ENCODE measurements around the gene PLCH1. TPM values are rescaled to one million over a fixed set of nuclear protein-coding genes. Genes with fewer than 3 reads are reported as not detected.

Gene PLCH1
- total and polyA plus RNA-seq, 2 of the 13 experiments (the other 11 are each of a cell fraction or from before 2014, with no cell fraction given), result 2.0 to 3.0 TPM

DNA sequence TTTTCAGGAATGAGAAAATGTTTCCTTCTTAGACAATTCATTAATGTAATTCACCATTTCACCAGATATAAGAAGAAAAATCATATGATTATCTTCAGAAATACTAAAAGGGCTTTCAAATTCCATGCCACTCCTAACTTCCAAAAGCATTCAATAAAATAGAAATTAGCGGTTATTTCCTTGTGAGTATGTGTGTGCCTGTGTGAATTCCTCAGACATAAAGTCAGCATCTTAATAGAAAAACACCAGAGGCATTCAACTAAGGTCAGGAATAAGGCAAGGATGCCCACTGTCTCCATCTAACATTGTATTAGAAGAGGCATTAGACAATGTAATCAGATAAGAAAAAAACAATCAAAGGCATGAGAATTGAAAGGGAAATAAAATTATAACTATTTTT, 88.4 kb downstream of the PLCH1 start:
- Histone ChIP-seq H3K4me3 (replicated peaks in 1 of 3; ENCODE audit: insufficient read depth in 1 of 3, low read depth in 2 of 3, low read length in 3 of 3) (no peak overlapping the region), H3K4me1 (ENCODE audit: insufficient read depth, low read length) (peaks cover 21% of the 10 kb centered on the region), H3K9me3 (ENCODE audit: low read length) (no peaks in the 10 kb centered on the region), H3K27me3 (ENCODE audit: control insufficient read depth in 1 of 2, insufficient read depth in 2 of 2, low read length in 2 of 2) (no peaks in the 10 kb centered on the region), H3K27ac (ENCODE audit: extremely low read length, insufficient read depth, low read length) (no peak overlapping the region), H2AFZ (ENCODE audit: low read length) (no peak overlapping the region), H3K36me3 (replicated peaks in 1 of 2; ENCODE audit: control insufficient read depth in 1 of 2, insufficient read depth in 2 of 2, low read length in 2 of 2) (no peaks in the 10 kb centered on the region), H3K9ac (ENCODE audit: insufficient read depth, low read depth, low read length) (no peak overlapping the region), H3K79me2 (ENCODE audit: insufficient read depth, low read length) (no peaks in the 10 kb centered on the region), H3K4me2 (ENCODE audit: low read depth, low read length) (no peak overlapping the region), H4K20me1 (ENCODE audit: insufficient read depth, low read length) (no peaks in the 10 kb centered on the region)
- ATAC-seq (no peak), DNase-seq (ENCODE audit: low spot score) (no peak), FAIRE-seq (no peak)
- TF ChIP-seq, protein P1, sequence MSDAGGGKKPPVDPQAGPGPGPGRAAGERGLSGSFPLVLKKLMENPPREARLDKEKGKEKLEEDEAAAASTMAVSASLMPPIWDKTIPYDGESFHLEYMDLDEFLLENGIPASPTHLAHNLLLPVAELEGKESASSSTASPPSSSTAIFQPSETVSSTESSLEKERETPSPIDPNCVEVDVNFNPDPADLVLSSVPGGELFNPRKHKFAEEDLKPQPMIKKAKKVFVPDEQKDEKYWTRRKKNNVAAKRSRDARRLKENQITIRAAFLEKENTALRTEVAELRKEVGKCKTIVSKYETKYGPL (CRISPR knock-in tag; IDR thresholded peaks at IDR 0.05), result no peak
- TF ChIP-seq, protein P2, sequence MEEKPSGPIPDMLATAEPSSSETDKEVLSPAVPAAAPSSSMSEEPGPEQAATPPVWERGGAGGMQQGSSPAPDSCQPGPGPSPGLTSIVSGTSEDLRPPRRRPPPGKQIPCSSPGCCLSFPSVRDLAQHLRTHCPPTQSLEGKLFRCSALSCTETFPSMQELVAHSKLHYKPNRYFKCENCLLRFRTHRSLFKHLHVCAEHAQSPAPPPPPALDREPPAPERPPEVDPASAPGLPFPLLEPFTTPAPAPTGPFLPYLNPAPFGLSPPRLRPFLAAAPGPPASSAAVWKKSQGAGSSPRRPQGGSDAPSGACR (CRISPR knock-in tag; IDR thresholded peaks at IDR 0.05), result no peak
- TF ChIP-seq, protein P3, sequence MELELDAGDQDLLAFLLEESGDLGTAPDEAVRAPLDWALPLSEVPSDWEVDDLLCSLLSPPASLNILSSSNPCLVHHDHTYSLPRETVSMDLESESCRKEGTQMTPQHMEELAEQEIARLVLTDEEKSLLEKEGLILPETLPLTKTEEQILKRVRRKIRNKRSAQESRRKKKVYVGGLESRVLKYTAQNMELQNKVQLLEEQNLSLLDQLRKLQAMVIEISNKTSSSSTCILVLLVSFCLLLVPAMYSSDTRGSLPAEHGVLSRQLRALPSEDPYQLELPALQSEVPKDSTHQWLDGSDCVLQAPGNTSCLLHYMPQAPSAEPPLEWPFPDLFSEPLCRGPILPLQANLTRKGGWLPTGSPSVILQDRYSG (CRISPR knock-in tag; IDR thresholded peaks at IDR 0.05), result no peak
- TF ChIP-seq SRY (CRISPR knock-in tag; IDR thresholded peaks at IDR 0.05) (no peak), TCF7 (IDR thresholded peaks at IDR 0.05; ENCODE audit: low read depth) (no peak), ZNF83 (CRISPR knock-in tag; IDR thresholded peaks at IDR 0.05; ENCODE audit: borderline replicate concordance) (no peak), ZNF260 (CRISPR knock-in tag; IDR thresholded peaks at IDR 0.05; ENCODE audit: borderline replicate concordance, low read depth) (no peak), ZFP90 (CRISPR knock-in tag; IDR thresholded peaks at IDR 0.05; ENCODE audit: borderline replicate concordance) (no peak), POLR2A (IDR thresholded peaks at IDR 0.05; ENCODE audit: insufficient read depth in 1 of 2, low read depth in 2 of 2, low read length in 2 of 2) (no peak)
- TF ChIP-seq, protein P4, sequence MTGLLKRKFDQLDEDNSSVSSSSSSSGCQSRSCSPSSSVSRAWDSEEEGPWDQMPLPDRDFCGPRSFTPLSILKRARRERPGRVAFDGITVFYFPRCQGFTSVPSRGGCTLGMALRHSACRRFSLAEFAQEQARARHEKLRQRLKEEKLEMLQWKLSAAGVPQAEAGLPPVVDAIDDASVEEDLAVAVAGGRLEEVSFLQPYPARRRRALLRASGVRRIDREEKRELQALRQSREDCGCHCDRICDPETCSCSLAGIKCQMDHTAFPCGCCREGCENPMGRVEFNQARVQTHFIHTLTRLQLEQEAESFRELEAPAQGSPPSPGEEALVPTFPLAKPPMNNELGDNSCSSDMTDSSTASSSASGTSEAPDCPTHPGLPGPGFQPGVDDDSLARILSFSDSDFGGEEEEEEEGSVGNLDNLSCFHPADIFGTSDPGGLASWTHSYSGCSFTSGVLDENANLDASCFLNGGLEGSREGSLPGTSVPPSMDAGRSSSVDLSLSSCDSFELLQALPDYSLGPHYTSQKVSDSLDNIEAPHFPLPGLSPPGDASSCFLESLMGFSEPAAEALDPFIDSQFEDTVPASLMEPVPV (CRISPR knock-in tag; IDR thresholded peaks at IDR 0.05), result no peak
- TF ChIP-seq, protein P5, sequence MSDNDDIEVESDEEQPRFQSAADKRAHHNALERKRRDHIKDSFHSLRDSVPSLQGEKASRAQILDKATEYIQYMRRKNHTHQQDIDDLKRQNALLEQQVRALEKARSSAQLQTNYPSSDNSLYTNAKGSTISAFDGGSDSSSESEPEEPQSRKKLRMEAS (IDR thresholded peaks at IDR 0.05), result no peak
- TF ChIP-seq, protein P6, sequence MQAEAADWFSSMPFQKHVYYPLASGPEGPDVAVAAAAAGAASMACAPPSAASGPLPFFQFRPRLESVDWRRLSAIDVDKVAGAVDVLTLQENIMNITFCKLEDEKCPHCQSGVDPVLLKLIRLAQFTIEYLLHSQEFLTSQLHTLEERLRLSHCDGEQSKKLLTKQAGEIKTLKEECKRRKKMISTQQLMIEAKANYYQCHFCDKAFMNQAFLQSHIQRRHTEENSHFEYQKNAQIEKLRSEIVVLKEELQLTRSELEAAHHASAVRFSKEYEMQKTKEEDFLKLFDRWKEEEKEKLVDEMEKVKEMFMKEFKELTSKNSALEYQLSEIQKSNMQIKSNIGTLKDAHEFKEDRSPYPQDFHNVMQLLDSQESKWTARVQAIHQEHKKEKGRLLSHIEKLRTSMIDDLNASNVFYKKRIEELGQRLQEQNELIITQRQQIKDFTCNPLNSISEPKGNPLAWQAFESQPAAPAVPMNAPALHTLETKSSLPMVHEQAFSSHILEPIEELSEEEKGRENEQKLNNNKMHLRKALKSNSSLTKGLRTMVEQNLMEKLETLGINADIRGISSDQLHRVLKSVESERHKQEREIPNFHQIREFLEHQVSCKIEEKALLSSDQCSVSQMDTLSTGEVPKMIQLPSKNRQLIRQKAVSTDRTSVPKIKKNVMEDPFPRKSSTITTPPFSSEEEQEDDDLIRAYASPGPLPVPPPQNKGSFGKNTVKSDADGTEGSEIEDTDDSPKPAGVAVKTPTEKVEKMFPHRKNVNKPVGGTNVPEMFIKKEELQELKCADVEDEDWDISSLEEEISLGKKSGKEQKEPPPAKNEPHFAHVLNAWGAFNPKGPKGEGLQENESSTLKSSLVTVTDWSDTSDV (CRISPR knock-in tag; IDR thresholded peaks at IDR 0.05), result no peak
- intact Hi-C loops (cut with micrococcal nuclease; ENCODE audit: unreplicated experiment), result no loop called here
- CTCF ChIA-PET (ENCODE audit: low intra/inter-chr PET ratio, low total read pairs), result no interaction called here
- 95% methylated on average over 1 of the region's 1 CpG for WGBS (ENCODE audit: low lambda C conversion rate)
- POLR2A ChIA-PET, result no interaction called here
- BruUV-seq (replicated peaks), result no TSS peak
- in situ Hi-C loops (cut with HindIII; ENCODE audit: extremely low pct_ligation_motif_present, low pct_unique_long_range_greater_than_20kb), result no loop called here

Measured in HepG2 (cell line).